GM12801 (cell line): ENCODE data around the gene MYL7.

ENCODE experiments used
- CTCF ChIP-seq: IDR thresholded peaks from one replicate; pipeline ENCODE4 v1.5.1; 2011; ENCODE audit warnings: control low read depth; ENCODE audit not compliant: insufficient read length; ENCODE audit errors: extremely low read depth

MYL7 gene

GRCh38 chr7:44101303-44101965 lies 39.7 kb downstream of the MYL7 start:
- no peak for TF ChIP-seq CTCF

GRCh38 chr7:44100458-44101302 lies 40.5 kb downstream of the MYL7 start:
- no peak for TF ChIP-seq CTCF

GRCh38 chr7:44099669-44100068 lies 41.5 kb downstream of the MYL7 start:
- no peak for TF ChIP-seq CTCF

GRCh38 chr7:44098092-44099068 lies 42.8 kb downstream of the MYL7 start:
- TF ChIP-seq CTCF: no peak

GRCh38 chr7:44097064-44097932 lies 43.8 kb downstream of the MYL7 start:
- no peak for TF ChIP-seq CTCF

GRCh38 chr7:44096326-44096881 lies 44.7 kb downstream of the MYL7 start:
- no peak for TF ChIP-seq CTCF
